Small intestine (tissue), 7 donors: ENCODE measurements around the gene TAGLN3. TPM values are rescaled to one million over a fixed set of nuclear protein-coding genes. Genes with fewer than 3 reads are reported as not detected.
"Not testable (repeated sequence)": the region's sequence is repeated elsewhere in the genome, so short reads cannot be mapped to it uniquely, and the experiment has no call there.

Experiments used
- DNase-seq, 2 donors: peaks; one replicate each; pipeline versions ENCODE4 v3.0.0 to v3.0.0-alpha.2; 2013
- FAIRE-seq: peaks from 2 replicates; lab custom pipeline; 2012; peaks lifted over from hg19 to GRCh38; lab: Jason Lieb, UNC
- H3K27ac ChIP-seq, 3 donors: one replicate each; pipeline ENCODE4 v1.5.1; 2013; ENCODE audit warnings: low read length in 2 of 3, mild to moderate bottlenecking in 2 of 3, control low read depth in 1 of 3, inconsistent platforms in 1 of 3, low read depth in 1 of 3, moderate library complexity in 1 of 3
- H3K27me3 ChIP-seq, 3 donors: one replicate each; pipeline ENCODE4 v1.6.1; 2013; ENCODE audit warnings: low read length in 3 of 3, inconsistent platforms in 1 of 3; ENCODE audit not compliant: control insufficient read depth in 3 of 3, insufficient read depth in 3 of 3
- H3K36me3 ChIP-seq, 3 donors: one replicate each; pipeline ENCODE4 v1.6.1; 2013; ENCODE audit warnings: low read length in 3 of 3, inconsistent platforms in 1 of 3, low read depth in 1 of 3, mild to moderate bottlenecking in 1 of 3, moderate library complexity in 1 of 3; ENCODE audit not compliant: control insufficient read depth in 3 of 3, insufficient read depth in 2 of 3
- H3K4me1 ChIP-seq, 3 donors: one replicate each; pipeline ENCODE4 v1.6.1; 2013; ENCODE audit warnings: low read length in 2 of 3, inconsistent platforms in 1 of 3, low read depth in 1 of 3, mild to moderate bottlenecking in 1 of 3, moderate library complexity in 1 of 3; ENCODE audit not compliant: control insufficient read depth in 3 of 3, insufficient read depth in 2 of 3
- H3K4me3 ChIP-seq, 3 donors: one replicate each; pipeline ENCODE4 v1.5.1; 2013; ENCODE audit warnings: low read length in 3 of 3, control low read depth in 1 of 3, inconsistent platforms in 1 of 3, low read depth in 1 of 3, mild to moderate bottlenecking in 1 of 3, moderate library complexity in 1 of 3
- H3K9me3 ChIP-seq, 2 donors: one replicate each; pipeline ENCODE4 v1.6.1; 2013; ENCODE audit warnings: low read depth in 1 of 2, low read length in 1 of 2; ENCODE audit not compliant: control insufficient read depth in 2 of 2, insufficient read depth in 1 of 2
- WGBS, 3 donors: extraction: QIAGEN DNeasy Blood & Tissue Kit; methylation state at CpG; one replicate each; pipeline ENCODE4 v1.1.7; 2013; 5-methylcytosine and 5-hydroxymethylcytosine counted together
- polyA plus RNA-seq, 4 donors: library from polyadenylated mRNA; stranded (reverse) in 3 of 4; unstranded in 1 of 4; fragments of 200-250 nt in 3 of 4; fragments of 120-200 nt in 1 of 4; gene quantifications; one replicate each; pipeline versions ENCODE4 v1.2.1 to v1.2.3, GENCODE V29; 2013
- donor health status: healthy with polysubstance abuse.
- donor health status: control.
- donor health status: control.
- donor health status: Bipolar disorder and iron deficiency.
- donor health status: healthy.

Gene TAGLN3
- polyA plus RNA-seq, 4 donors: 1.4 to 2.7 TPM; not detected in 2

GRCh38 chr3:112037194-112037593 lies 38.5 kb downstream of the TAGLN3 start:
- H3K27me3 ChIP-seq, DNase-seq, H3K27ac ChIP-seq, H3K36me3 ChIP-seq, H3K4me3 ChIP-seq, H3K9me3 ChIP-seq, FAIRE-seq, H3K4me1 ChIP-seq: not testable (repeated sequence)
- WGBS, 3 donors: 31 to 66% (median 47%) methylated on average over 4 of the region's 4 CpGs

GRCh38 chr3:112038863-112039262 lies 40.1 kb downstream of the TAGLN3 start:
- Histone ChIP-seq H3K4me1 (no peaks in the 10 kb centered on the region), H3K4me3 (no peak overlapping the region), H3K27ac (no peak overlapping the region), H3K9me3 (peaks cover 0 to 4% of the 10 kb centered on the region in 2 donors), H3K36me3 (no peaks in the 10 kb centered on the region), H3K27me3 (no peaks in the 10 kb centered on the region)
- no peak for FAIRE-seq
- WGBS, 3 donors: 50 to 73% (median 69%) methylated on average over 3 of the region's 3 CpGs
- peak in 1 of 2 donors; percentile 11 for DNase-seq

- no peak for DNase-seq
- FAIRE-seq: no peak
Observed at GRCh38 chr3:112041321-112041720, 42.6 kb downstream of the TAGLN3 start.

GRCh38 chr3:112042842-112043280 lies 44.1 kb downstream of the TAGLN3 start:
- DNase-seq (peak; percentile 47 to 59), FAIRE-seq (no peak)
- Histone ChIP-seq H3K36me3 (no peaks in the 10 kb centered on the region), H3K4me3 (no peak overlapping the region), H3K27ac (peak overlapping the region in 1 of 3 donors; percentile 24), H3K9me3 (no peaks in the 10 kb centered on the region), H3K4me1 (no peaks in the 10 kb centered on the region), H3K27me3 (no peaks in the 10 kb centered on the region)
- 33 to 59% (median 52%) methylated on average over 6 of the region's 6 CpGs for WGBS, 3 donors

More at GRCh38 chr3:112041321-112041720, 42.6 kb downstream of the TAGLN3 start:
- Histone ChIP-seq H3K36me3 (no peaks in the 10 kb centered on the region), H3K9me3 (peaks cover 0 to 4% of the 10 kb centered on the region in 2 donors), H3K4me1 (no peaks in the 10 kb centered on the region), H3K27ac (no peak overlapping the region), H3K4me3 (no peak overlapping the region), H3K27me3 (no peaks in the 10 kb centered on the region)

- FAIRE-seq (no peak), DNase-seq (peak; percentile 59 to 75)
- Histone ChIP-seq H3K27ac (peak overlapping the region in 1 of 3 donors; percentile 24), H3K36me3 (no peaks in the 10 kb centered on the region), H3K4me3 (no peak overlapping the region), H3K27me3 (no peaks in the 10 kb centered on the region), H3K4me1 (no peaks in the 10 kb centered on the region), H3K9me3 (no peaks in the 10 kb centered on the region)
- WGBS, 3 donors: 3 to 11% (median 9%) methylated on average over 7 of the region's 7 CpGs
Observed at GRCh38 chr3:112043621-112044201, 45.0 kb downstream of the TAGLN3 start.

- FAIRE-seq (no peak), DNase-seq (no peak)
- H3K4me3 ChIP-seq: no peak overlapping the region
- no peaks in the 10 kb centered on the region for H3K36me3 ChIP-seq
- H3K9me3 ChIP-seq: no peaks in the 10 kb centered on the region
- WGBS, 3 donors: 68 to 79% (median 70%) methylated on average over 4 of the region's 4 CpGs
- no peaks in the 10 kb centered on the region for H3K4me1 ChIP-seq
- no peak overlapping the region for H3K27ac ChIP-seq
- H3K27me3 ChIP-seq: no peaks in the 10 kb centered on the region
Observed at GRCh38 chr3:112046599-112046998, 47.9 kb downstream of the TAGLN3 start.

- Histone ChIP-seq H3K27ac (no peak overlapping the region), H3K4me3 (no peak overlapping the region), H3K9me3 (no peaks in the 10 kb centered on the region), H3K27me3 (no peaks in the 10 kb centered on the region), H3K36me3 (no peaks in the 10 kb centered on the region), H3K4me1 (peaks cover 0 to 1% (median 0%) of the 10 kb centered on the region in 3 donors)
- 80 to 88% (median 83%) methylated on average over 1 of the region's 1 CpG for WGBS, 3 donors
- no peak for FAIRE-seq
- no peak for DNase-seq
Observed at GRCh38 chr3:112047264-112047663, 48.5 kb downstream of the TAGLN3 start.

- no peaks in the 10 kb centered on the region for H3K36me3 ChIP-seq
- no peak for FAIRE-seq
- H3K27ac ChIP-seq: no peak overlapping the region
- 57 to 76% (median 67%) methylated on average over 8 of the region's 8 CpGs for WGBS, 3 donors
- H3K9me3 ChIP-seq: no peaks in the 10 kb centered on the region
- peaks cover 0 to 8% (median 0%) of the 10 kb centered on the region in 3 donors for H3K4me1 ChIP-seq
- H3K4me3 ChIP-seq: no peak overlapping the region
- H3K27me3 ChIP-seq: no peaks in the 10 kb centered on the region
- peak in 1 of 2 donors; percentile 12 for DNase-seq
Observed at GRCh38 chr3:112048911-112049310, 50.2 kb downstream of the TAGLN3 start.

- 44 to 64% (median 48%) methylated on average over 1 of the region's 1 CpG for WGBS, 3 donors
- no peak for FAIRE-seq
- H3K4me1 ChIP-seq: peaks cover 0 to 8% (median 0%) of the 10 kb centered on the region in 3 donors
Observed at GRCh38 chr3:112053229-112053628, 54.5 kb downstream of the TAGLN3 start.

More at GRCh38 chr3:112053229-112053628, 54.5 kb downstream of the TAGLN3 start:
- H3K9me3 ChIP-seq: no peaks in the 10 kb centered on the region
- H3K27me3 ChIP-seq: no peaks in the 10 kb centered on the region
- no peak overlapping the region for H3K27ac ChIP-seq
- no peak overlapping the region for H3K4me3 ChIP-seq
- DNase-seq: no peak
- H3K36me3 ChIP-seq: no peaks in the 10 kb centered on the region
